Trophoblast cell (in vitro differentiated cells and primary cell): ENCODE data around the gene VSTM2B.

ENCODE experiments used
- DNase-seq, 2 donors: peaks; one replicate each; pipeline ENCODE4 v3.0.0-alpha.2; 2016
- H2AFZ ChIP-seq: 2 replicates; pipeline ENCODE4 v1.6.1; 2013; ENCODE audit warnings: low read length, moderate library complexity, mild to moderate bottlenecking; ENCODE audit not compliant: insufficient read depth, poor library complexity
- H2AK5ac ChIP-seq: 2 replicates; pipeline ENCODE4 v1.6.1; 2013; ENCODE audit warnings: mild to moderate bottlenecking, low read length
- H2BK120ac ChIP-seq: 2 replicates; pipeline ENCODE4 v1.6.1; 2013; ENCODE audit warnings: low read length, mild to moderate bottlenecking, moderate library complexity; ENCODE audit not compliant: insufficient read depth, poor library complexity
- H2BK12ac ChIP-seq: 2 replicates; pipeline ENCODE4 v1.6.1; 2013; ENCODE audit warnings: mild to moderate bottlenecking, low read length, moderate library complexity
- H2BK5ac ChIP-seq: 2 replicates; pipeline ENCODE4 v1.6.1; 2013; ENCODE audit warnings: low read length, low read depth, moderate library complexity, mild to moderate bottlenecking; ENCODE audit not compliant: poor library complexity
- H3K14ac ChIP-seq: 2 replicates; pipeline ENCODE4 v1.6.1; 2013; ENCODE audit warnings: mild to moderate bottlenecking, low read length
- H3K18ac ChIP-seq: 2 replicates; pipeline ENCODE4 v1.6.1; 2013; ENCODE audit warnings: mild to moderate bottlenecking, low read length
- H3K23ac ChIP-seq: 2 replicates; pipeline ENCODE4 v1.6.1; 2013; ENCODE audit warnings: low read length
- H3K27ac ChIP-seq: 2 replicates; pipeline ENCODE4 v1.5.1; 2013; ENCODE audit warnings: low read depth, mild to moderate bottlenecking, inconsistent platforms, low read length, moderate library complexity
- H3K27me3 ChIP-seq: 2 replicates; pipeline ENCODE4 v1.6.1; 2013; ENCODE audit warnings: inconsistent platforms, mild to moderate bottlenecking, low read length, moderate library complexity; ENCODE audit not compliant: insufficient read depth
- H3K36me3 ChIP-seq, 2 experiments: 1 replicate in 1 of 2; 2 replicates in 1 of 2; pipeline ENCODE4 v1.6.1; 2013; ENCODE audit warnings: low read length in 2 of 2, mild to moderate bottlenecking in 2 of 2, moderate library complexity in 1 of 2; ENCODE audit not compliant: insufficient read depth in 2 of 2, control insufficient read depth in 1 of 2
- H3K4ac ChIP-seq: 2 replicates; pipeline ENCODE4 v1.6.1; 2013; ENCODE audit warnings: low read depth, mild to moderate bottlenecking, low read length, moderate library complexity
- H3K4me1 ChIP-seq, 2 experiments: 1 replicate in 1 of 2; 2 replicates in 1 of 2; pipeline ENCODE4 v1.6.1; 2013; ENCODE audit warnings: low read length in 2 of 2, mild to moderate bottlenecking in 2 of 2, moderate library complexity in 1 of 2; ENCODE audit not compliant: insufficient read depth in 2 of 2, control insufficient read depth in 1 of 2
- H3K4me2 ChIP-seq: 2 replicates; pipeline ENCODE4 v1.6.1; 2013; ENCODE audit warnings: inconsistent platforms, mild to moderate bottlenecking, low read length, moderate library complexity
- H3K4me3 ChIP-seq: 2 replicates; pipeline ENCODE4 v1.5.1; 2013; ENCODE audit warnings: mild to moderate bottlenecking, low read depth, low read length, inconsistent platforms
- H3K79me1 ChIP-seq: one replicate; pipeline ENCODE4 v1.6.1; 2013; ENCODE audit warnings: low read length
- H3K79me2 ChIP-seq: 2 replicates; pipeline ENCODE4 v1.6.1; 2013; ENCODE audit warnings: low read length, mild to moderate bottlenecking; ENCODE audit not compliant: control insufficient read depth, insufficient read depth, poor library complexity
- H3K9ac ChIP-seq: 2 replicates; pipeline ENCODE4 v1.6.1; 2013; ENCODE audit warnings: mild to moderate bottlenecking, low read length
- H3K9me3 ChIP-seq: 2 replicates; pipeline ENCODE4 v1.6.1; 2013; ENCODE audit warnings: low read depth, mild to moderate bottlenecking, control low read depth, inconsistent platforms, low read length; ENCODE audit not compliant: insufficient read depth
- H4K12ac ChIP-seq: 2 replicates; pipeline ENCODE4 v1.6.1; 2013; ENCODE audit warnings: low read depth, mild to moderate bottlenecking, low read length, moderate library complexity
- H4K8ac ChIP-seq: 2 replicates; pipeline ENCODE4 v1.6.1; 2013; ENCODE audit warnings: low read depth, mild to moderate bottlenecking, low read length, moderate library complexity
- H4K91ac ChIP-seq: one replicate; pipeline ENCODE4 v1.6.1; 2013; ENCODE audit warnings: low read depth, mild to moderate bottlenecking, low read length, moderate library complexity
- WGBS: extraction: QIAGEN DNeasy Blood & Tissue Kit; methylation state at CpG from one replicate; pipeline ENCODE4 v1.1.7; 2013; ENCODE audit warnings: missing lambda C conversion rate; ENCODE audit not compliant: insufficient read length, insufficient coverage; ENCODE audit errors: extremely low coverage; 5-methylcytosine and 5-hydroxymethylcytosine counted together

Gene VSTM2B

DNA sequence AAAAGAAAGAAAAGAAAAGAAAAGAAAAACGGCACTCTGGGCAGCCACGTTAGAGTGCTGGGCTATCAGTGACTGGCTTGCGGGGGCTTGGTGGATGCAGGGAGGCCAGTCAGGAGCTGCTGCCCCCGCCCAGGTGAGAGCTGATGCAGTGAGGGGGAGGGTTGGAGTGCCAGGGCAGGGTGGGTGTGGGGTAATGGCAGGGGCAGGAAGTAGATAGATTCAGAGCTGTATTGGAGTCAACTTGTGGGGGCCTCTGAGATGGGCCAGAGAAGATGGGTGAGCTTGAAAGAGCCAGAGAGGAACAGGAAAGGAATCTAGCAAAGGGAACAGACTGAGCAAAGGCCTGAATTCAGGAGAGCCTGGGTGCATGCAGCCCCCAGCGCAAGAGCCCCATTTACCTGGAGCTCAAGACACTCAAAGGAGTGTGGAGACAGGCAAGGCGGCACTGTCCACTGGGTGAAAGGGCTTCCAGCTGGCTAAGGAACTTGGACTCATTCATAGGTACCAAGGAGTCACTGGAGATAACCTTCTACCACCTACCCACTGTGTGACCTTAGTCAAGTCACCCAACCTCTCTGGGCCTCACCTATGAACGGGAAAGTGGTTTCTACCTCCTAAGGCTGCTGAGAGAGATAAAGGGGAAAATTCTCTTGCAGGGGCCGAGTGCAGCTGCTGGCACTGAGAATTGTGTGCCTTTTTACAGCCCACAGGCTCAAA, 20.2 kb downstream of the VSTM2B start:
- Histone ChIP-seq H2BK120ac (no peak overlapping the region), H4K8ac (no peak overlapping the region), H3K27ac (no peak overlapping the region), H3K79me1 (no peaks in the 10 kb centered on the region), H3K9me3 (peaks cover 7% of the 10 kb centered on the region), H3K23ac (no peak overlapping the region), H3K18ac (no peak overlapping the region), H2BK12ac (no peak overlapping the region), H3K27me3 (no peaks in the 10 kb centered on the region), H3K4ac (no peak overlapping the region), H3K4me3 (no peak overlapping the region), H4K91ac (no peak overlapping the region), H3K9ac (no peak overlapping the region), H3K4me1 (peaks cover 10 to 11% of the 10 kb centered on the region in 2 experiments), H3K14ac (no peak overlapping the region), H2AFZ (no peak overlapping the region), H2BK5ac (no peak overlapping the region), H3K4me2 (no peak overlapping the region), H3K36me3 (no peaks in the 10 kb centered on the region), H3K79me2 (no peaks in the 10 kb centered on the region), H2AK5ac (no peak overlapping the region), H4K12ac (no peak overlapping the region)
- no CpG with 5 or more reads among the region's 8 CpGs for WGBS
- DNase-seq: no peak

DNA sequence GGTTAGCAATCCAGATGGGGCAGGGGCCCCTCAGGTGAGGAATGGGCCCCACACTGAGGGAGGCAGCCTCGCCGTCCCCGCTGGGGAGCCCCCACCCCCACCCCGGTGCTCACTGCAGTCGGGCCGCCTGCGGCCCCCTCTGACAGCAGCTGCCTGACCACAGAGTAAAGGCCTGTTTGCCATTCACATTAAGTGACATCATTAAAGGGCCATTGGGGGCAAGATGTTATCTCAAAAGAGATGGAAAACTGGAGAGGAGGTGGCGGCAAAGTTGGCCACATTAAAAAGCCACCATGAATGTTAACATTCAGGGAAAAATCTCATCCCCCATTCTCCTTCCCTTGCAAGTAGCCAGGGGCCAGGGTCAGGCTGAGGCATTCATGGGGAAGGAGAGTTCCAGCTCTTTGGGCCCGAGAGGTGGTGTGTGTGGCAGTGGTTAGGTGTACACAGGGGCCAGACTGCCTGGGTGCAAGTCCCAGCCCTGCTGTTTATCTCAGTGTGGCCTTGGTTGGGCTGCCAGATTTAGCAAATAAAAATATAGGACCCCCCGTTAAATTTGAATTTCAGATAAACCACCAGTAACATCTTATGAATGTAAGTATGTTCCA, 20.9 kb downstream of the VSTM2B start:
- H3K9me3 ChIP-seq: peaks cover 8% of the 10 kb centered on the region
- H3K27ac ChIP-seq: no peak overlapping the region
- no peak overlapping the region for H4K91ac ChIP-seq
- H3K27me3 ChIP-seq: no peaks in the 10 kb centered on the region
- H3K79me2 ChIP-seq: no peaks in the 10 kb centered on the region
- H3K4ac ChIP-seq: no peak overlapping the region
- no peak for DNase-seq
- H3K4me2 ChIP-seq: no peak overlapping the region
- no peak overlapping the region for H4K12ac ChIP-seq
- no peak overlapping the region for H3K4me3 ChIP-seq
- no peak overlapping the region for H4K8ac ChIP-seq
- H2BK12ac ChIP-seq: no peak overlapping the region
- H3K14ac ChIP-seq: no peak overlapping the region
- no peak overlapping the region for H3K9ac ChIP-seq
- H2AK5ac ChIP-seq: no peak overlapping the region
- H3K79me1 ChIP-seq: no peaks in the 10 kb centered on the region
- WGBS: no CpG with 5 or more reads among the region's 10 CpGs
- H3K4me1 ChIP-seq: peaks cover 10 to 11% of the 10 kb centered on the region in 2 experiments
- no peak overlapping the region for H2AFZ ChIP-seq
- H3K23ac ChIP-seq: no peak overlapping the region
- no peak overlapping the region for H2BK120ac ChIP-seq
- H3K18ac ChIP-seq: no peak overlapping the region
- H2BK5ac ChIP-seq: no peak overlapping the region
- no peaks in the 10 kb centered on the region for H3K36me3 ChIP-seq

GRCh38 chr19:29547361-29547960, 21.7 kb downstream of the VSTM2B start:
- Histone ChIP-seq H4K8ac (no peak overlapping the region), H3K4me1 (peaks cover 10 to 11% of the 10 kb centered on the region in 2 experiments), H2BK12ac (no peak overlapping the region), H3K27ac (no peak overlapping the region), H3K79me1 (no peaks in the 10 kb centered on the region), H2BK120ac (no peak overlapping the region), H3K9me3 (peaks cover 11% of the 10 kb centered on the region), H2AK5ac (no peak overlapping the region), H3K4ac (no peak overlapping the region), H2BK5ac (no peak overlapping the region), H2AFZ (no peak overlapping the region), H3K27me3 (no peaks in the 10 kb centered on the region), H3K4me2 (no peak overlapping the region), H4K91ac (no peak overlapping the region), H3K79me2 (no peaks in the 10 kb centered on the region), H3K36me3 (no peaks in the 10 kb centered on the region), H3K23ac (no peak overlapping the region), H4K12ac (no peak overlapping the region), H3K14ac (no peak overlapping the region), H3K4me3 (no peak overlapping the region), H3K9ac (no peak overlapping the region), H3K18ac (no peak overlapping the region)
- no CpG with 5 or more reads among the region's 7 CpGs for whole genome bisulfite sequencing
- no peak for DNase-seq

DNA sequence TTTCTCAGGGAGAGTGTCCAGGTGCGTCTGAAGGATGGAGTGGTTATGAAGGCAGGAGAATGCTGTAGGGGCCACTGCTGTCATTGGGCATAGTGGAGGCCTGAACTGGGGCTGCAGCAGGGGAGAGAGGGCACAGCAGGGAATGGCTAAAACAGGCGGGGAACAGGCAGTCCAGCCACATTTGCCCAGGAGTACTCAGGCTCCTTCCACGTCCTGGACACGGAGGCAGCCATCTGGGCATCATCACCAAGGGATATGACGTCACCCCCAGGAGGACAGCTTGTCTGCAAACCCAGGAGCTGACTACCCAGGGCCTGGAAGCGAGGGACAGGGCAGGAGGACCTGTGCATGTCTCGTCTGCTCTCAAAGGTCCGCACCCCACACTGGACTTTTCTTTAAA, 22.2 kb downstream of the VSTM2B start:
- Histone ChIP-seq H3K23ac (no peak overlapping the region), H3K27me3 (no peaks in the 10 kb centered on the region), H3K9ac (no peak overlapping the region), H2AK5ac (no peak overlapping the region), H2BK12ac (no peak overlapping the region), H4K12ac (no peak overlapping the region), H3K4me3 (no peak overlapping the region), H3K4me2 (no peak overlapping the region), H2AFZ (no peak overlapping the region), H3K4me1 (peaks cover 10 to 11% of the 10 kb centered on the region in 2 experiments), H3K4ac (no peak overlapping the region), H3K27ac (no peak overlapping the region), H3K9me3 (peaks cover 13% of the 10 kb centered on the region), H4K8ac (no peak overlapping the region), H3K79me1 (no peaks in the 10 kb centered on the region), H2BK120ac (no peak overlapping the region), H3K79me2 (no peaks in the 10 kb centered on the region), H3K36me3 (no peaks in the 10 kb centered on the region), H2BK5ac (no peak overlapping the region), H3K18ac (no peak overlapping the region), H3K14ac (no peak overlapping the region), H4K91ac (no peak overlapping the region)
- no peak for DNase-seq
- WGBS: no CpG with 5 or more reads among the region's 8 CpGs
